ENCODE data around the gene DDRGK1. TPM values are rescaled to one million over a fixed set of nuclear protein-coding genes. Genes with fewer than 3 reads are reported as not detected.
A peak's percentile ranks its signal among the peaks of the same experiment; 100 is the strongest.

DDRGK1 gene
- total and polyA plus RNA-seq, 2 experiments from 2014 or later: 92.9 to 154 TPM

- peak overlapping the region; percentile 94 for H3K4me3 ChIP-seq
- WGBS (ENCODE audit: low lambda C conversion rate, missing lambda C conversion rate): 9% methylated on average over 1 of the region's 1 CpG
- H3K4me2 ChIP-seq: peak overlapping the region; percentile 94
- H4K20me1 ChIP-seq (ENCODE audit: insufficient read depth, poor library complexity, severe bottlenecking): no peaks in the 10 kb centered on the region
- H3K9me2 ChIP-seq (replicated peaks; ENCODE audit: insufficient read depth): no peaks in the 10 kb centered on the region
- H3K79me2 ChIP-seq: peaks cover 40% of the 10 kb centered on the region
- no peak for TF ChIP-seq CTCF (IDR thresholded peaks at IDR 0.05; ENCODE audit: poor library complexity)
- no peak for TF ChIP-seq EZH2phosphoT487 (IDR thresholded peaks at IDR 0.05; ENCODE audit: low read depth, severe bottlenecking, unreplicated experiment)
- TF ChIP-seq EZH2 (IDR thresholded peaks at IDR 0.05; ENCODE audit: borderline replicate concordance): no peak
- DNase-seq (ENCODE audit: low spot score): no peak
- H3K9me3 ChIP-seq (ENCODE audit: low read depth): no peaks in the 10 kb centered on the region
- H3K27me3 ChIP-seq: no peaks in the 10 kb centered on the region
- peak overlapping the region; percentile 97 for H3K27ac ChIP-seq
- H2AFZ ChIP-seq: peak overlapping the region; percentile 93
- peaks cover 9% of the 10 kb centered on the region for H3K4me1 ChIP-seq (ENCODE audit: insufficient read depth)
- H3K36me3 ChIP-seq (replicated peaks; ENCODE audit: insufficient read depth, low read depth): no peaks in the 10 kb centered on the region
Measured at GRCh38 chr20:3175270-3175669, 29.2 kb downstream of the DDRGK1 start.

- DNase-seq (ENCODE audit: low spot score): no peak
- Histone ChIP-seq H3K4me1 (ENCODE audit: insufficient read depth) (peaks cover 9% of the 10 kb centered on the region), H4K20me1 (ENCODE audit: insufficient read depth, poor library complexity, severe bottlenecking) (no peaks in the 10 kb centered on the region), H3K9me3 (ENCODE audit: low read depth) (no peaks in the 10 kb centered on the region), H3K9me2 (replicated peaks; ENCODE audit: insufficient read depth) (no peaks in the 10 kb centered on the region), H3K4me3 (peak overlapping the region; percentile 94), H3K27ac (peak overlapping the region; percentile 97), H2AFZ (peak overlapping the region; percentile 93), H3K4me2 (peak overlapping the region; percentile 94), H3K79me2 (peaks cover 44% of the 10 kb centered on the region), H3K36me3 (replicated peaks; ENCODE audit: insufficient read depth, low read depth) (no peaks in the 10 kb centered on the region), H3K27me3 (no peaks in the 10 kb centered on the region)
- TF ChIP-seq EZH2phosphoT487 (IDR thresholded peaks at IDR 0.05; ENCODE audit: low read depth, severe bottlenecking, unreplicated experiment) (no peak), CTCF (IDR thresholded peaks at IDR 0.05; ENCODE audit: poor library complexity) (peak; percentile 9)
- 4% methylated on average over 13 of the region's 13 CpGs for WGBS (ENCODE audit: low lambda C conversion rate, missing lambda C conversion rate)
Measured at GRCh38 chr20:3174442-3175261, 29.8 kb downstream of the DDRGK1 start.

GRCh38 chr20:3173610-3174441, 30.7 kb downstream of the DDRGK1 start:
- Histone ChIP-seq H3K4me3 (peak overlapping the region; percentile 94), H3K27ac (peak overlapping the region; percentile 97), H3K79me2 (peaks cover 44% of the 10 kb centered on the region), H3K4me1 (ENCODE audit: insufficient read depth) (peaks cover 16% of the 10 kb centered on the region), H3K4me2 (peak overlapping the region; percentile 94), H4K20me1 (ENCODE audit: insufficient read depth, poor library complexity, severe bottlenecking) (no peaks in the 10 kb centered on the region), H2AFZ (peak overlapping the region; percentile 93), H3K9me3 (ENCODE audit: low read depth) (no peaks in the 10 kb centered on the region), H3K9me2 (replicated peaks; ENCODE audit: insufficient read depth) (no peaks in the 10 kb centered on the region), H3K36me3 (replicated peaks; ENCODE audit: insufficient read depth, low read depth) (no peaks in the 10 kb centered on the region), H3K27me3 (no peaks in the 10 kb centered on the region)
- under 1% methylated on average over 53 of the region's 84 CpGs for WGBS (ENCODE audit: low lambda C conversion rate, missing lambda C conversion rate)
- peak; percentile 97 for DNase-seq (ENCODE audit: low spot score)
- TF ChIP-seq CTCF (IDR thresholded peaks at IDR 0.05; ENCODE audit: poor library complexity): peak; percentile 20
- TF ChIP-seq EZH2phosphoT487 (IDR thresholded peaks at IDR 0.05; ENCODE audit: low read depth, severe bottlenecking, unreplicated experiment): no peak
